ENCODE data around the gene GALNT14.

GRCh38 chr2:31037058-31037457 is 101.2 kb downstream of the GALNT14 start:
- TF ChIP-seq, protein P1, sequence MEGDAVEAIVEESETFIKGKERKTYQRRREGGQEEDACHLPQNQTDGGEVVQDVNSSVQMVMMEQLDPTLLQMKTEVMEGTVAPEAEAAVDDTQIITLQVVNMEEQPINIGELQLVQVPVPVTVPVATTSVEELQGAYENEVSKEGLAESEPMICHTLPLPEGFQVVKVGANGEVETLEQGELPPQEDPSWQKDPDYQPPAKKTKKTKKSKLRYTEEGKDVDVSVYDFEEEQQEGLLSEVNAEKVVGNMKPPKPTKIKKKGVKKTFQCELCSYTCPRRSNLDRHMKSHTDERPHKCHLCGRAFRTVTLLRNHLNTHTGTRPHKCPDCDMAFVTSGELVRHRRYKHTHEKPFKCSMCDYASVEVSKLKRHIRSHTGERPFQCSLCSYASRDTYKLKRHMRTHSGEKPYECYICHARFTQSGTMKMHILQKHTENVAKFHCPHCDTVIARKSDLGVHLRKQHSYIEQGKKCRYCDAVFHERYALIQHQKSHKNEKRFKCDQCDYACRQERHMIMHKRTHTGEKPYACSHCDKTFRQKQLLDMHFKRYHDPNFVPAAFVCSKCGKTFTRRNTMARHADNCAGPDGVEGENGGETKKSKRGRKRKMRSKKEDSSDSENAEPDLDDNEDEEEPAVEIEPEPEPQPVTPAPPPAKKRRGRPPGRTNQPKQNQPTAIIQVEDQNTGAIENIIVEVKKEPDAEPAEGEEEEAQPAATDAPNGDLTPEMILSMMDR (conservative IDR thresholded peaks at IDR 0.05 in 1 of 2, IDR thresholded peaks at IDR 0.05 in 1 of 2; ENCODE audit: extremely low read depth in 1 of 2, insufficient read depth in 1 of 2, low read depth in 1 of 2, low read length in 2 of 2): no peak
- TF ChIP-seq EZH2 (IDR thresholded peaks at IDR 0.05; ENCODE audit: borderline replicate concordance, low read length): no peak
